IPS DF 4.7 (cell line): ENCODE measurements around the gene ARL5A.
"Not testable (repeated sequence)": the region's sequence is repeated elsewhere in the genome, so short reads cannot be mapped to it uniquely, and the experiment has no call there.

Experiments
- DNase-seq: peaks from one replicate; pipeline ENCODE4 v3.0.0-alpha.2; 2013; ENCODE audit warnings: low spot score; ENCODE audit errors: extremely low read depth

ARL5A gene

DNA sequence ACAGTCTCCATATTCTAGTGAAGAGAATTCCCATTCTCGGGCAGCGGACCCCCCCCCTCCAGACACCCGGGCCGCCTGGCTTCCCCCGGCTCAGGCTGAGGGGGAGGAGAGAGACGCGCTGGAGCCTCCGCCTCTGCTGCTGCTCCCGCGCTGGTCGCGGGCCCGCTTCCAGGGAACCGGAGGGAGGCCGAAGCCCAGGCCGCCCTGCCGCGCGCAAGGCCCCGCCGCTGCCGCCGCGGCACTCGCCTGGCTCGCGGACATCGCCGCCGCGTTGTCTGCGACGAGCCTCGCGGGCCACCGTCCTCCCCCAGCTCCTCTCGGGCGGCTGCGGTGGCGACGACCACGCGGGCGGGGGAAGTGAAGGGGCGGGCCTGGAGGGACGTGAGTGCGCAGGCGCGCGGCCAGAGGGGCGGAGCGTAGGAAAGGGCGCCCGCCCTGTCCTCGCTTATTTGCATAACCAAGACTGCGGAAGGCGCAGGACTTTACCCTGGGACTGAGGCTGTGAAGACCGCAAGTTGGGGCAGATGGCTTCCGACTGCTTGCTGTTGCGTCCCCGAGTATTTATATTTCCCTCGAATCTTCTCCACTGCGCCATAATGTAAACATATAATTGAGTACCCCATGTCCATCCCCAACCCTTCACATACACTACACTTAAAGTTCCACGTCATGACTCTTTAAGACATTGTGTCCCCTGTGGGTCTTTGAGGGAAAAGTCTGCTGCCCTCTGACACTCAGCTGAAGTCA, at the start of gene ARL5A:
Gene ARL5A (minus strand): TSS at position 279 of the 747 bp plus-strand sequence. CDS start 245 bp downstream, at position 34.
- DNase-seq = peak; percentile 66

- not testable (repeated sequence) for DNase-seq
Observed at GRCh38 chr2:151875631-151876030, 47.4 kb upstream of the ARL5A start.

GRCh38 chr2:151872463-151872862, 44.2 kb upstream of the ARL5A start:
- no peak for DNase-seq

DNA sequence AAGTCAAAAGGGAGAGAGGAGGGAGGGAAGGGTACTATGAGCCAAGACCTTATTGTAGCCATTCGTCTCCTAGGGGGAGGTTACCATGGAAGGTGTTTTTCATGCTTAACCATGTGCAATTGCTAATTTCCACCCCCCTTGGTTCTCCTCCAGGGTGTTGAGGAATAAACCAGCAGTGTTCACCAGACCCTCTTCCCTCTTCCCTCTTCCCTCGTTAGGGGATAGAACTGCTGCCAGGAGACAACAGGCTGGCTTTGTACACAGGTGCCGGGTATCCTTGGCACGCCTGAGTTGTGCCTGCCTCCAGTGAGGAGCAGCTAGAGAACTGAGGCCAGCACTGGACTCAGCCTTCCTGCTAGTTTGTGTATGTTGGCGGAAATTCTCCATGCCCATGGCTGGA, 41.1 kb upstream of the ARL5A start:
- DNase-seq = no peak

DNA sequence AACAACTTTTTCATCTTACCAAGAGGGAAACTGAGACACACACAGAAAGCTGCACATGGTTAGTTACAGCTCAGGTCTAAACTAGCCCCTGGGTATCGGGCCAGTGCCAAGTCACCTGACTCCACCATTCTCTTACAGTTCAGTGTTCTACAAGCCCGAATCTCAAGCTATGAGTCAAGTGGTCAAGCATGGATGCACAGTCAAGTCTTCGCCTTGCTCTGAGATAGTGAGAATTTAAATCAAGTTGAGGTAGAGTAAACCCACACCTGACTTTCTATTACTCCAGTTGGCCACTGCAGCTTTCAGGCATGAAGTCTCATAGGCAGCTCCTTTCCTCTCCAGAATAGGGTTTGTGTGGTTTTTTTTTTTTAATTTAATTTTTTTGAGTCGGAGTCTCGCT, 34.5 kb upstream of the ARL5A start:
- DNase-seq = no peak

GRCh38 chr2:151861174-151861573, 33.0 kb upstream of the ARL5A start:
- DNase-seq = no peak

- no peak for DNase-seq
Observed at GRCh38 chr2:151860613-151861146, 32.5 kb upstream of the ARL5A start.

DNA sequence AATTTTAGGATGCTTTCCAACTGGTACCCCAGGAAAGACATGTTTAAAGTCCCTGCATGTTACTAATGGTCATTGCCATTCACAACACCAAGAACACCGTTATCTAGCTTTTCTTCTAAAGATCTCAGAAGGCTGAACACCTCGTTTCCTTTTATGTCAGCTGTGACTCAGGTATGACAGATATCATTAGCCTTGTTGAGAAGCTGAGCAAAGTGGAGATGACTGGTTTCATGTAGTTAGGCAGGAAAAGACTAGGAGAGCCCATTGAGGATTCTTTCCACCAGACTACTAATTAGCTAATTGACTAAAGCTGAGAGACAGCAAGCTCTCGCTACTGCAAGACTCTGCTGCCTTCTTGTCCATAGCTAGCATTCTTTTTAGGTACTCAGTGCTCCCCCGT, 32.0 kb upstream of the ARL5A start:
- no peak for DNase-seq

- no peak for DNase-seq
Observed at GRCh38 chr2:151857650-151858049, 29.4 kb upstream of the ARL5A start.

- DNase-seq = no peak
Observed at GRCh38 chr2:151855111-151855510, 26.9 kb upstream of the ARL5A start.

DNA sequence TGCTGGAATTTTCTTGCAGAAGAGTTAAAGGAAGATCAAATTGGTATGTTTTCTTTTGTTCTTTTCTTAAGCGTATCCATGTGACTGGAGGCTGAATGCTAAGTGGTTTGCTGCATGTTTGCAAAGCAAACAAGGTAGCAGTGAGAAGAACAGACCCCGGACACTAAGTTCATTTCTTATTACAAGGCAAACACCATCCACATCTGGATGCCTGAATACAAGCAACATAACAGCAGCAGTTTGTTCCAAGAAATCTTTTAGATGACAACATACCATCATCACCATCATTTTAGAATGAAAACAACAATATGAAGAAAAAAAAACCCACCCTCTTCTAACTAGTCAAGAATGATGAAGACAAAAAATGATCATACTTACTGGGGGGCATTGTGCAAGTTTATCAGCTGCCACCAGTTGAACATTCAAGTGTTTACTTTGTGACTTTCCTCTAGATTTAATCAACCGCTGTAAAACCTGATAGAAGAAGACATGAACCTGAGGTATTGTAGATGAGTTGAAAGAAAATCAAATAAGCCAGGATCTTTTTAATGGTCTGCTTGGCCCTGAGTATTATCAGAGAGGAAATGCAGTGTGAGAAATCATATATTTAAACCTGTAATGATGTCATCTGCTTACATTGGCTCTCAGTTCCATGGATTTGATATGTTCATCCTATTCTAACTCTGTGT, 25.0 kb upstream of the ARL5A start:
- DNase-seq = no peak

DNA sequence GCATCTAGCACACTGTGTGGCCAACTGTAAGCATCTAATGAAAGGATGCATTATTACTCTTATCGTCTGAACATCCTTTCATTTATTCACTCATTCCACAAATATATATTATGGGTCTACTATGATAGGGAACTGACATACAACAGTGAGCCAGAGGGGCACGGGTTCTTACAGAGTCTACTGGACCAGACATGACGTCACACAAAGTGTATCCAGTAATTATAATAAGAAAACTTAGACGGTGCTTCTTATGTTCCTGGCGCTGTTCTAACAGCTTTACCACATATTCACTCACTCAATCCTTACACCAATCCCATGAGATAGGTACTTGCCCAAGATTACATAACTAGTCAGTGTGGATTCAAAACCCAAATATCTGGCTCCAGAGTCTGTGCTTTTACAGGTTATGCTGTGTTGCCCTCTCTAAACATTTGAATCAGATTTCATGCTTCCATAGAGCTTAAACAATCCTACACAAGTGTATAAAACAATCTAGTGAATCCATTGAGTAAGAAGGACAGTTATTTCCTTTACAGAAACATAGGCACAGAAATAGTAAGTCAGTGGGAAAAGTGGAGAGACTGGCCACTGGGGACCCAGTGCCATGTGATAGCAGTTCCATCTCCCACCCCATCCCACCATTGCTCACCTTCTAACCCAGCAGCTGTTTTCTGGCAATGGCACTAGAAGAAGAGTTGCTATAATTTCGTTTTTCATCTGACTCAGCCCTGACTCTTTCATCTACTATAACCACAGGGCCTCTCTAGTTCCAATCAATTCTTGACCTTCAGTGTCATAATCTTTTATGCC, 24.2 kb upstream of the ARL5A start:
- DNase-seq = no peak

DNA sequence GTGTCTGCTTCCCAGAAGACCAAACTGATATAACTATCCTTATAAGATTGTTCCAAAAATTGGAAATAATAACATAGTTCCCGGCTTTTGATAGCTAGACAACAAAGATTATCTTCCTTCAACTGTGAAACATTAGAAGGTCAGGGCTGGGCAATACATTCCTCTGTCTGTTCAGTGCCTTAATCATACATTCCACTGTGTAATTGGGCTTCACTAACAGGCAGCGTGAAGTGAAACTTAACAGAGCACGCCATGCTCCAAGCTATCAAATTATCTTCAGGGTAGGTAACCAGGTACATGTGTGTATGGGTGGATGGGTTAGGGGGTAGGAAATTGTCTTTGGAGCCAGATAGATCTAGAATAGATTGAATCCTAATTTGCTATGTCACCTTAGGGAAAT, 23.5 kb upstream of the ARL5A start:
- DNase-seq = no peak

- no peak for DNase-seq
Observed at GRCh38 chr2:151849413-151850010, 21.3 kb upstream of the ARL5A start.

DNA sequence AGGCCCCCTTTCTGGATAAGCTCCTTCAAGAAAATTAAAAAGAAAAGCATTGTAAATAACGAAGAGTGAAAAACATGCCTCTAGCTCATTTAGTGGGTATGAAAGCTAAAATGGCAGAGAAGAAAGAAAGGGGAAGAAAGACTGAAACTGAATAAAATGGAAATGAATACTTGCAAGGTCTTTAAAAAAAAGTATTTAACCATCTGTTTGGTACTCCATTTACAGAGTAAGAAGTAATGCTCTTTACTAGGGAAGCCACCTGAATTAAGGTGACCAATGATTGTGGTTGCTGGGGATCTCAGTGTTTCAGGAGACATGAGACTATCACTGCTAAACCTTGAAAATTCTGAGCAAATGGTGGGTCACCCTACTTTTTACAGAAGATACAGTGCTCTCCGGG, 17.7 kb upstream of the ARL5A start:
- DNase-seq = no peak

- DNase-seq = no peak
Observed at GRCh38 chr2:151845481-151845880, 17.3 kb upstream of the ARL5A start.

DNA sequence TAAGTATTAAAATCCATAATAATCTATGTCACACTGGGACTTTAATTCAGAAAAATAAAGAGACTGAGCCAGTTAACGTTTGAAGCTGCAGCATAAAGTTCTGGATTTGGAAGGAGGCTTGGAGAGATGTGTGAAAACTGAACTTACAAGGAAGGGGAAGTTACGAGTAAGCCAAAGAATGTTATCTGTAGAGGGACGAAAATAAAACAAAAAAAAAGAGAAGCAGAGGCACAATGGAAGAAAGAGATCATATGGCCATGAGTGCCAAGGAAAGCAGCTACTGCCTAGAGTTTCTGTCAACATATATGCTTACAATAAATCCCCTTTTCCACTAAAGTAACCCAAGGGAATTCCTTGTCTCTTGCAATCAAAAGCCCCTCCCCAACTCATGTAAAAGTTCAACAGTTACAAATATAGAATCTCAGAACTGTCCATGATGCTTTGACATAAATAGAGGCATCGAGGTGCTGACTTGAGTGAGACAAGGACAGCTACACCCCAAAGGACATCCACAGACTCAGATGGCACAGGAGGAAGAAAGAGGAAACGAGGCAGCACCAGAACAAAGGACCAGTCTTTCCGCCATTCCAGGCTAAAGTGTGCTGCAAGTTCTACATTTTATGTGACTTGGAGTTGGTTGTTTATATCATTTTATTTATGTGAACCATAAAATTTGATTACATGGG, 16.1 kb upstream of the ARL5A start:
- DNase-seq = no peak

- DNase-seq = no peak
Observed at GRCh38 chr2:151843691-151844061, 15.5 kb upstream of the ARL5A start.

DNA sequence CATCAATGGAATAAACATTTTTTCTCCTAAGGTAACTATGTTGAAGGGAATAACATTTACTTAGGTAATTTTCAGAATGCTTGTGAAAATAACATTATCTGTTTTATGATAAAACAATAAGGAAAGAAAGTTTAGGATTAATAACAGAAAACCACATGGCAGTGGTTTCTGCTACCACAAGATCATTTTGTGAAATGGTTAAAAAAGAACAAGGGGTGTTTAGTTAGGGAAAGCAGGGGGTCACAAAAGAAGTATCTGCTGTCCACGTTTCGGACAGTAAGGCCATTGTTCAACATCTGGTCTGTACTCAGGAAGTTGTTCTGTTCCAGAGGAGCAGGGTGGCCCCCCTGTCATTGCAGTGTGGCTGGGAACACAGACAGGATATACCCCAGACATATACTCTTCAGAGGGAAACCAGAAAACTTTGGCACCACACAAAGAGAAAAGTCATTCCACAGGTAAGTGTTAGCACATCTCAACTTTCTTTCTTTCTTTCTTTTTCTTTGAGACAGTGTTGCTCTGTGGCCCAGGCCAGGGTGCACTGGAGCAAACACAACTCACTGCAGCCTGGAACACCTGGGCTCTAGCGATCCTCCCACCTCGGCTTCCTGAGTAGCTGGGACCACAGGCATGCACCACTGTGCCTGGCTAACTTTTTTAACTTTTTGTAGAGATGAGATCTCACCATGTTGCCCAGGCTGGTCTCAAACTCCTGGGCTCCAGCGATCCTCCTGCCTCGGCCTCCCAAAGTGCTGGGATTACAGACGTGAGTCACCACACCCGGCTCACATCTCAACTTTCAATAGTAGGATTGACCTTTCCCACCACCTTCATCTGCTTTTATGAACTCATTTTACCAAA, 14.8 kb upstream of the ARL5A start:
- DNase-seq = no peak

- no peak for DNase-seq
Observed at GRCh38 chr2:151841047-151841424, 12.8 kb upstream of the ARL5A start.
